Smooth muscle cell (in vitro differentiated cells): ENCODE results near the gene CST1. TPM values are rescaled to one million over a fixed set of nuclear protein-coding genes. Genes with fewer than 3 reads are reported as not detected.
"Not testable (repeated sequence)": the region's sequence is repeated elsewhere in the genome, so short reads cannot be mapped to it uniquely, and the experiment has no call there.

Experiments used
- DNase-seq: peaks from one replicate; lab custom pipeline; 2025; ENCODE audit not compliant: unreplicated experiment; lab: John Stamatoyannopoulos, UW
- H2AFZ ChIP-seq: fragments of 200-600 bp; sonication (generic); 2 replicates; pipeline ENCODE4 v1.6.0; 2016; ENCODE audit warnings: antibody characterized with exemption, low read depth, mild to moderate bottlenecking
- H3F3A ChIP-seq: fragments of 200-600 bp; sonication (generic); 2 replicates; pipeline ENCODE4 v1.6.0; 2017; ENCODE audit warnings: antibody characterized with exemption, low read depth
- H3K27ac ChIP-seq: fragments of 200-600 bp; sonication (generic); 2 replicates; pipeline ENCODE4 v1.5.1; 2016; ENCODE audit warnings: low read depth, mild to moderate bottlenecking
- H3K27me3 ChIP-seq: fragments of 200-600 bp; sonication (generic); 2 replicates; pipeline ENCODE4 v1.6.1; 2016; ENCODE audit warnings: low read depth, mild to moderate bottlenecking
- H3K36me3 ChIP-seq: fragments of 200-600 bp; sonication (generic); 2 replicates; pipeline ENCODE4 v1.5.1; 2016; ENCODE audit warnings: low read depth
- H3K4me1 ChIP-seq: fragments of 200-600 bp; sonication (generic); 2 replicates; pipeline ENCODE4 v1.5.1; 2016; ENCODE audit warnings: low read depth
- H3K4me2 ChIP-seq: fragments of 200-600 bp; sonication (generic); 2 replicates; pipeline ENCODE4 v1.6.0; 2016; ENCODE audit warnings: mild to moderate bottlenecking
- H3K4me3 ChIP-seq: fragments of 200-600 bp; sonication (generic); 2 replicates; pipeline ENCODE4 v1.5.1; 2016; ENCODE audit warnings: mild to moderate bottlenecking
- H3K79me2 ChIP-seq: fragments of 200-600 bp; sonication (generic); 2 replicates; pipeline ENCODE4 v1.6.0; 2016; ENCODE audit warnings: low read depth, mild to moderate bottlenecking
- H3K9ac ChIP-seq: fragments of 200-600 bp; sonication (generic); 2 replicates; pipeline ENCODE4 v1.6.0; 2016; ENCODE audit warnings: low read depth
- H3K9me3 ChIP-seq: fragments of 200-600 bp; sonication (generic); replicated peaks from 2 replicates; pipeline ENCODE4 v1.5.1; 2016; ENCODE audit warnings: low read depth
- H4K20me1 ChIP-seq: fragments of 200-600 bp; sonication (generic); 2 replicates; pipeline ENCODE4 v1.6.0; 2016; ENCODE audit warnings: low read depth
- WGBS: methylation state at CpG from one replicate; pipeline ENCODE4 v1.1.7; 2016; ENCODE audit warnings: low lambda C conversion rate; 5-methylcytosine and 5-hydroxymethylcytosine counted together
- polyA plus RNA-seq: library from polyadenylated mRNA; unstranded; fragments of >200 nt; fragmentation: Nextera tagmentation; extraction: Ambion mirVana; gene quantifications from 2 replicates; pipeline ENCODE4 v1.2.1, GENCODE V29; 2016
- total RNA-seq: library from RNA; depleted of rRNA; stranded (reverse); fragments of >200 nt; gene quantifications from 2 replicates; pipeline ENCODE4 v1.2.3, GENCODE V29; 2014
- TF ChIP-seq, protein P1 (sequence below): fragments of 200-600 bp; sonication (generic); IDR thresholded peaks from 2 replicates; pipeline ENCODE4 v1.5.1; 2017; ENCODE audit warnings: borderline replicate concordance, mild to moderate bottlenecking, antibody characterized with exemption; ENCODE audit not compliant: insufficient read depth, poor library complexity, severe bottlenecking

The CST1 gene
- total and polyA plus RNA-seq, 2 experiments from 2014 or later, result 1.9 to 9.3 TPM

DNA sequence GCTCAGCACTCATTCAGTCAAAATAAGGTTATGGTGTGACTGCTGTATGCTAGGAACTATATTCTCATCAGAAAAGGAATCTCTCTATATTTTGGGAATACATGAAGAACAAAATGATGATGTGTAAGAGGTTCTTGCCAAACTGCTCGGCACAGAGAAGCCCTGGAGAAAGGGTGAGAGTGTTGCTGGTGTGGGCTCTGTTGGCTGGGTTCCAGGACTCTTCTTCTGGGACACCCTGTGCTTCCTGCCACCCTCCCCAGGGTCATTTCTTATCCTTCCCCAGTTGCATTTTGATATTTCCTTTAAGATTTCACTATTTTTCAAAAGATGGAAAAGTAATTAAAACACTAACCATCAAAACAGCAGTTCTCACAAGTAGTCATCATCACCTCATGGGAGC, 28.8 kb downstream of the CST1 start:
- Histone ChIP-seq H3K4me1 (no peaks in the 10 kb centered on the region), H3K4me3 (no peak overlapping the region), H3K79me2 (no peaks in the 10 kb centered on the region), H2AFZ (no peak overlapping the region), H3K9ac (no peak overlapping the region), H3K4me2 (no peak overlapping the region), H3K27ac (no peak overlapping the region), H3K36me3 (no peaks in the 10 kb centered on the region), H4K20me1 (no peaks in the 10 kb centered on the region), H3K27me3 (no peaks in the 10 kb centered on the region), H3K9me3 (no peaks in the 10 kb centered on the region), H3F3A (no peaks in the 10 kb centered on the region)
- no peak for DNase-seq
- 74% methylated on average over 1 of the region's 1 CpG for WGBS
- TF ChIP-seq, protein P1, sequence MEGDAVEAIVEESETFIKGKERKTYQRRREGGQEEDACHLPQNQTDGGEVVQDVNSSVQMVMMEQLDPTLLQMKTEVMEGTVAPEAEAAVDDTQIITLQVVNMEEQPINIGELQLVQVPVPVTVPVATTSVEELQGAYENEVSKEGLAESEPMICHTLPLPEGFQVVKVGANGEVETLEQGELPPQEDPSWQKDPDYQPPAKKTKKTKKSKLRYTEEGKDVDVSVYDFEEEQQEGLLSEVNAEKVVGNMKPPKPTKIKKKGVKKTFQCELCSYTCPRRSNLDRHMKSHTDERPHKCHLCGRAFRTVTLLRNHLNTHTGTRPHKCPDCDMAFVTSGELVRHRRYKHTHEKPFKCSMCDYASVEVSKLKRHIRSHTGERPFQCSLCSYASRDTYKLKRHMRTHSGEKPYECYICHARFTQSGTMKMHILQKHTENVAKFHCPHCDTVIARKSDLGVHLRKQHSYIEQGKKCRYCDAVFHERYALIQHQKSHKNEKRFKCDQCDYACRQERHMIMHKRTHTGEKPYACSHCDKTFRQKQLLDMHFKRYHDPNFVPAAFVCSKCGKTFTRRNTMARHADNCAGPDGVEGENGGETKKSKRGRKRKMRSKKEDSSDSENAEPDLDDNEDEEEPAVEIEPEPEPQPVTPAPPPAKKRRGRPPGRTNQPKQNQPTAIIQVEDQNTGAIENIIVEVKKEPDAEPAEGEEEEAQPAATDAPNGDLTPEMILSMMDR, result no peak

DNA sequence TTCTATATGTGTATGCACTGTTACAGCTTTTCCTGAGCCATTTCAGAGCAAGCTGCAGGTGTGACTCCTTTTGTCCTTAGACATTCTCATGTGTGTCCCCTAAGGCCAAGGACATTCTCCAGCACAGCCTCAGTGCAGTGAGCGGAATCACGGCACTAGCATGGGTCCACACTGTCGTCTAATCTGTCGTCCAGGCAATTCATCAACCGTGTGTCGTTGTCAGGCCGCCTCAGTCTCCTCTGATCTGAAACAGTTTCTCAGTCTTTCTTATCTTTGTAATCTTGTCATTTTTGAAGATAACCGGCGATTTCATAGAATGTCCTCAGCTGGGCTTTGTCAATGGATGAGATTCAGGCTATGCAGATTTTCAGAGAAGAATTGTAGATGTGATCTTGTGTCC, 31.4 kb downstream of the CST1 start:
- H3K9me3 ChIP-seq, H4K20me1 ChIP-seq, H3K79me2 ChIP-seq, H3K4me2 ChIP-seq, H3K27ac ChIP-seq, DNase-seq, H3K27me3 ChIP-seq, H2AFZ ChIP-seq, H3F3A ChIP-seq, H3K4me1 ChIP-seq, H3K36me3 ChIP-seq, H3K9ac ChIP-seq, H3K4me3 ChIP-seq: not testable (repeated sequence)
- WGBS, result 75% methylated on average over 9 of the region's 9 CpGs

DNA sequence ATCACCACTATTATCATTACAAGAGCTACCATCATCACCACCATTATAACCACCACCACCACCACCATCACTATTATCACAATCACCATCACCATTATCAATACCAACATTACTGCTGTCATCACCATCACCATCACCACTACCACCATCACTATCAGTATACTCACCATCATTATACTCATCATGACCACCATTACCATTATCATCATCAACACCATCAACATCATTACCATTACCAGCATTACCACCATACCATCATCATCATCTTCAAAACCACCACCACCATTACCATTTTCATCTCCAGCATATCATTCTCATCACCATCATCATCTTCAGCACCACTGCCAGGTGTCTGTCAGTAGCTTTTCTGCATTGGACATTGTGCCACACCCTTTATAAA, 39.0 kb downstream of the CST1 start:
- H3K79me2 ChIP-seq, H3K4me3 ChIP-seq, H3K4me2 ChIP-seq, H2AFZ ChIP-seq, H3K9ac ChIP-seq, H3K36me3 ChIP-seq, H3K27ac ChIP-seq, H4K20me1 ChIP-seq, H3K27me3 ChIP-seq, H3K9me3 ChIP-seq, DNase-seq, H3K4me1 ChIP-seq, H3F3A ChIP-seq: not testable (repeated sequence)

DNA sequence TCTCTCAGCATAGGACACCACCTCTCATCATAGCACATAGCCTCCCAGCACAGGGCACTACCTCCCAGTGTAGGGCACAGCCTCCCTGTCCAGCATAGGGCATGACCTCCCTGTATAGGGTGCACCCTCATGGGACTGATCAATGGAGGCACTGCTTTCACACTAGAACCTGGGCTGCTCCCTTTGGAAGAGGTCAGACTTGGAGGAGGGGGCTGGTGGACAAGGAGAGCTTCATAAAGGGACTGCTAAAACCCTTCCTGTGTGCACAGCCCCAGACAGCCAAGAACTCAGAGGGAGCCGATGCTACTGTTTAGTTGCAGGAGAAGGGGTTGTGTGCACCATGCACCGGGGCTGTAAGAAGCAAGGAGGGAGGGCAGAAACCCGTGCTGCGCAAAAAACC, 40.0 kb downstream of the CST1 start:
- TF ChIP-seq, protein P1, result no peak
- no peaks in the 10 kb centered on the region for H3K79me2 ChIP-seq
- H3F3A ChIP-seq, result no peaks in the 10 kb centered on the region
- H3K9me3 ChIP-seq, result no peaks in the 10 kb centered on the region
- no peak overlapping the region for H3K4me2 ChIP-seq
- no peak overlapping the region for H3K27ac ChIP-seq
- no peaks in the 10 kb centered on the region for H3K36me3 ChIP-seq
- no peak overlapping the region for H3K4me3 ChIP-seq
- 87% methylated on average over 4 of the region's 4 CpGs for WGBS
- H4K20me1 ChIP-seq, result no peaks in the 10 kb centered on the region
- DNase-seq, result no peak
- H2AFZ ChIP-seq, result no peak overlapping the region
- no peaks in the 10 kb centered on the region for H3K4me1 ChIP-seq
- H3K9ac ChIP-seq, result no peak overlapping the region
- H3K27me3 ChIP-seq, result no peaks in the 10 kb centered on the region

DNA sequence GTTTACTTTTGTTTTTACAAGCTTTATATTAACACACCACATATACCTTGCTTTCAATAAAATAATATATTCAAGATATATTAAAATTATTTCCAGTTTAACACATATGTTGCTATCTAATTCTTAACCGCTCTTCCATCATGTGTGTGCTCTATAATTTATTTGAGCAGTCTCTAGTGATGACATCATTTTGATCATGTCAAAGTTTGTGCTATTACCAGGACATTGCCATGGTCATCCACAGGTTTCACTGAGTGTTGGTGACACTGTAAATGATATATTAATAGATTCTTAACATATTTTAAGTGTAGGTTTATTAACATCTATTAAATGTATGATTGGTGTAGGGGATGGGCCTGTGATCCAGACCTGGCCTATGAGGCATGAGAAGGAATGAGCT, 44.8 kb downstream of the CST1 start:
- H2AFZ ChIP-seq, result no peak overlapping the region
- H3K4me3 ChIP-seq, result no peak overlapping the region
- H3K9me3 ChIP-seq, result no peaks in the 10 kb centered on the region
- no peaks in the 10 kb centered on the region for H3K4me1 ChIP-seq
- no peaks in the 10 kb centered on the region for H3F3A ChIP-seq
- no peaks in the 10 kb centered on the region for H3K27me3 ChIP-seq
- no peak overlapping the region for H3K27ac ChIP-seq
- H4K20me1 ChIP-seq, result no peaks in the 10 kb centered on the region
- 90% methylated on average over 1 of the region's 1 CpG for WGBS
- DNase-seq, result no peak
- H3K79me2 ChIP-seq, result no peaks in the 10 kb centered on the region
- no peak overlapping the region for H3K4me2 ChIP-seq
- H3K9ac ChIP-seq, result no peak overlapping the region
- TF ChIP-seq, protein P1, result no peak
- no peaks in the 10 kb centered on the region for H3K36me3 ChIP-seq
